DLD1 (cell line): ENCODE results near the gene CHD3.

ENCODE experiments used
- in situ Hi-C: cut with HindIII; loops from 2 replicates; pipeline ENCODE4 v1.10.0; 2017; ENCODE audit warnings: low sequenced_read_pairs

CHD3 gene

GRCh38 chr17:7888184-7888920 is at the start of gene CHD3:
CHD3 (plus strand) TSS chr17:7888789; CDS start chr17:7889001, 212 bp downstream.
- in situ Hi-C loops: no loop called here

GRCh38 chr17:7839190-7839875 is 49.3 kb upstream of the CHD3 start:
- in situ Hi-C loops: no loop called here

GRCh38 chr17:7839876-7840261 is 48.7 kb upstream of the CHD3 start:
- in situ Hi-C loops: no loop called here

- in situ Hi-C loops: no loop called here
Measured at GRCh38 chr17:7840441-7840840, 48.1 kb upstream of the CHD3 start.

- in situ Hi-C loops: no loop called here
Measured at GRCh38 chr17:7840875-7841274, 47.7 kb upstream of the CHD3 start.

- in situ Hi-C loops: no loop called here
Measured at GRCh38 chr17:7841396-7841914, 47.1 kb upstream of the CHD3 start.

GRCh38 chr17:7841915-7842379 is 46.6 kb upstream of the CHD3 start:
- in situ Hi-C loops: no loop called here

- in situ Hi-C loops: no loop called here
Measured at GRCh38 chr17:7842380-7843256, 46.0 kb upstream of the CHD3 start.

- in situ Hi-C loops: no loop called here
Measured at GRCh38 chr17:7843257-7843535, 45.4 kb upstream of the CHD3 start.

GRCh38 chr17:7843536-7844291 is 44.9 kb upstream of the CHD3 start:
- in situ Hi-C loops: no loop called here

GRCh38 chr17:7844292-7845154 is 44.1 kb upstream of the CHD3 start:
- in situ Hi-C loops: no loop called here

- in situ Hi-C loops: no loop called here
Measured at GRCh38 chr17:7845359-7846062, 43.1 kb upstream of the CHD3 start.

GRCh38 chr17:7846063-7846735 is 42.4 kb upstream of the CHD3 start:
- in situ Hi-C loops: no loop called here

GRCh38 chr17:7846765-7847661 is 41.6 kb upstream of the CHD3 start:
- in situ Hi-C loops: no loop called here

- in situ Hi-C loops: no loop called here
Measured at GRCh38 chr17:7848131-7848579, 40.4 kb upstream of the CHD3 start.

GRCh38 chr17:7848739-7849129 is 39.9 kb upstream of the CHD3 start:
- in situ Hi-C loops: no loop called here

- in situ Hi-C loops: no loop called here
Measured at GRCh38 chr17:7849130-7849750, 39.3 kb upstream of the CHD3 start.
